SK-N-SH (cell line): ENCODE measurements around the gene ZNF837. TPM values are rescaled to one million over a fixed set of nuclear protein-coding genes. Genes with fewer than 3 reads are reported as not detected.

ENCODE experiments used
- CTCF ChIA-PET: fragments of 300-600, 350-600 bp; formaldehyde crosslinking; extraction: SDS; loops from one replicate; lab custom pipeline; 2021; lab: Yijun Ruan, JAX
- POLR2A ChIA-PET: fragments of 350-600 bp; sonication (Branson Sonifier 250); formaldehyde crosslinking; extraction: SDS; loops from one replicate; lab custom pipeline; 2020; ENCODE audit warnings: antibody characterized with exemption, inconsistent platforms; lab: Yijun Ruan, JAX
- DNase-seq: peaks from one replicate; pipeline ENCODE4 v3.0.0; 2012
- H2AFZ ChIP-seq: fragments of 200-600 bp; sonication (generic); 2 replicates; pipeline ENCODE4 v1.8.1; 2016; ENCODE audit warnings: antibody characterized with exemption, mild to moderate bottlenecking, low read depth
- H3F3A ChIP-seq: fragments of 200-600 bp; sonication (generic); replicated peaks from 2 replicates; pipeline ENCODE3; 2016; ENCODE audit warnings: antibody characterized with exemption, mild to moderate bottlenecking; ENCODE audit not compliant: insufficient read depth
- H3K27ac ChIP-seq, 2 experiments: fragments of 200-500 bp in 1 of 2; fragments of 200-600 bp in 1 of 2; sonication (Bioruptor generic) in 1 of 2; sonication (generic), shearing (Covaris generic) in 1 of 2; 2 replicates each; pipeline versions ENCODE4 v1.5.1 to v1.6.1; 2014 to 2016; ENCODE audit warnings: low read depth in 2 of 2, inconsistent platforms in 1 of 2, low read length in 1 of 2, mild to moderate bottlenecking in 1 of 2, mixed read lengths in 1 of 2
- H3K27me3 ChIP-seq: fragments of 200-600 bp; sonication (generic), shearing (Covaris generic); 2 replicates; pipeline ENCODE4 v1.6.1; 2016; ENCODE audit warnings: mixed run types; ENCODE audit not compliant: insufficient read depth
- H3K36me3 ChIP-seq, 2 experiments: fragments of 200-500 bp in 1 of 2; fragments of 200-600 bp in 1 of 2; sonication (Bioruptor generic) in 1 of 2; sonication (generic) in 1 of 2; replicated peaks in 1 of 2; 2 replicates each; pipeline versions ENCODE3 to v1.5.1; 2014 to 2016; ENCODE audit warnings: low read length in 1 of 2, mild to moderate bottlenecking in 1 of 2; ENCODE audit not compliant: insufficient read depth in 2 of 2, control insufficient read depth in 1 of 2
- H3K4me1 ChIP-seq, 2 experiments: fragments of 200-500 bp in 1 of 2; fragments of 200-600 bp in 1 of 2; sonication (Bioruptor generic) in 1 of 2; sonication (generic), shearing (Covaris generic) in 1 of 2; 2 replicates each; pipeline versions ENCODE4 v1.5.1 to v1.6.1; 2014 to 2016; ENCODE audit warnings: low read depth in 1 of 2, low read length in 1 of 2, mixed run types in 1 of 2; ENCODE audit not compliant: insufficient read depth in 2 of 2, control insufficient read depth in 1 of 2
- H3K4me2 ChIP-seq: fragments of 200-600 bp; sonication (generic), shearing (Covaris generic); 2 replicates; pipeline ENCODE4 v1.6.1; 2017; ENCODE audit warnings: mixed run types
- H3K4me3 ChIP-seq, 2 experiments: fragments of 200-500 bp in 1 of 2; fragments of 200-600 bp in 1 of 2; sonication (Bioruptor generic) in 1 of 2; sonication (generic), shearing (Covaris generic) in 1 of 2; 2 replicates each; pipeline versions ENCODE4 v1.5.1 to v1.8.1; 2014 to 2016; ENCODE audit warnings: low read depth in 2 of 2, inconsistent platforms in 1 of 2, low read length in 1 of 2, mild to moderate bottlenecking in 1 of 2, mixed read lengths in 1 of 2, moderate library complexity in 1 of 2
- H3K79me2 ChIP-seq: fragments of 200-600 bp; sonication (generic); 2 replicates; pipeline ENCODE4 v1.8.1; 2017; ENCODE audit warnings: mild to moderate bottlenecking; ENCODE audit not compliant: insufficient read depth
- H3K9ac ChIP-seq: fragments of 200-600 bp; sonication (generic); 2 replicates; pipeline ENCODE4 v1.6.1; 2017; ENCODE audit warnings: mixed run types
- H3K9me2 ChIP-seq: fragments of 200-600 bp; sonication (generic); 2 replicates; pipeline ENCODE4 v1.6.1; 2017; ENCODE audit warnings: mixed run types
- H3K9me3 ChIP-seq: fragments of 200-600 bp; sonication (generic); 2 replicates; pipeline ENCODE4 v1.6.1; 2017; ENCODE audit warnings: mixed run types, mild to moderate bottlenecking, moderate library complexity
- H4K20me1 ChIP-seq: fragments of 200-600 bp; sonication (generic); 2 replicates; pipeline ENCODE4 v1.6.1; 2017; ENCODE audit warnings: mild to moderate bottlenecking, mixed run types; ENCODE audit not compliant: insufficient read depth
- ELF1 ChIP-seq: IDR thresholded peaks from 2 replicates; pipeline ENCODE4 v1.4.0; 2012
- EP300 ChIP-seq, 2 experiments: IDR thresholded peaks; 2 replicates each; pipeline versions ENCODE4 v1.4.0 to v1.6.1; 2012; ENCODE audit warnings: borderline replicate concordance in 1 of 2, low read depth in 1 of 2, low read length in 1 of 2
- EZH2phosphoT487 ChIP-seq: fragments of 200-600 bp; sonication (generic); IDR thresholded peaks from 2 replicates; pipeline ENCODE4 v1.6.1; 2017; ENCODE audit warnings: low read depth, mixed run types, mild to moderate bottlenecking, antibody characterized with exemption, moderate library complexity, borderline replicate concordance
- FOXJ3 ChIP-seq: sonication (generic); formaldehyde crosslinking; IDR thresholded peaks from 2 replicates; pipeline ENCODE4 v1.5.1; 2020; ENCODE audit warnings: mild to moderate bottlenecking, missing genetic modification reagents
- FOXM1 ChIP-seq: IDR thresholded peaks from 2 replicates; pipeline ENCODE4 v1.4.0; 2012; ENCODE audit warnings: low read depth, mild to moderate bottlenecking
- JUND ChIP-seq: IDR thresholded peaks from 2 replicates; pipeline ENCODE4 v1.4.0; 2012
- MXI1 ChIP-seq: IDR thresholded peaks from 2 replicates; pipeline ENCODE4 v1.6.1; 2012; ENCODE audit warnings: mild to moderate bottlenecking, low read depth, low read length, improper control_type of control experiment
- NFIC ChIP-seq: IDR thresholded peaks from 2 replicates; pipeline ENCODE4 v1.4.0; 2012; ENCODE audit warnings: borderline replicate concordance
- RAD21 ChIP-seq: IDR thresholded peaks from 2 replicates; pipeline ENCODE4 v1.6.1; 2012; ENCODE audit warnings: mild to moderate bottlenecking, low read length
- RCOR1 ChIP-seq: fragments of 150-350 bp; IDR thresholded peaks from 2 replicates; pipeline ENCODE4 v1.6.1; 2017; ENCODE audit warnings: antibody characterized with exemption, low read length
- RXRA ChIP-seq: IDR thresholded peaks from 2 replicates; pipeline ENCODE4 v1.4.0; 2012; ENCODE audit warnings: low read depth, mild to moderate bottlenecking, borderline replicate concordance
- SMC3 ChIP-seq: IDR thresholded peaks from 2 replicates; pipeline ENCODE4 v1.6.1; 2012; ENCODE audit warnings: low read depth, low read length, improper control_type of control experiment
- YY1 ChIP-seq: IDR thresholded peaks from 2 replicates; pipeline ENCODE4 v1.4.0; 2012; ENCODE audit warnings: low read depth, mild to moderate bottlenecking
- ZBTB33 ChIP-seq: IDR thresholded peaks from 2 replicates; pipeline ENCODE4 v1.4.0; 2012; ENCODE audit warnings: low read depth, borderline replicate concordance
- WGBS: methylation state at CpG from one replicate; pipeline ENCODE4 v1.1.6; 2017; ENCODE audit warnings: low lambda C conversion rate; 5-methylcytosine and 5-hydroxymethylcytosine counted together
- polyA plus RNA-seq, 3 experiments: library from polyadenylated mRNA; depleted of rRNA; stranded (reverse); fragments of >200 nt; gene quantifications; 2 replicates each; pipeline ENCODE4 v1.2.3, GENCODE V29; 2012
- TF ChIP-seq, protein P1 (sequence below): fragments of 150-350 bp; IDR thresholded peaks from 2 replicates; pipeline ENCODE4 v1.6.1; 2017; ENCODE audit warnings: antibody characterized with exemption, low read length, low read depth, borderline replicate concordance
- TF ChIP-seq, protein P2 (sequence below): fragments of 200-600 bp; sonication (generic); IDR thresholded peaks from 2 replicates; pipeline ENCODE4 v1.6.1; 2017; ENCODE audit warnings: antibody characterized with exemption, mild to moderate bottlenecking, moderate library complexity
- TF ChIP-seq, protein P3 (sequence below): IDR thresholded peaks from 2 replicates; pipeline ENCODE4 v1.4.0; 2012; ENCODE audit warnings: low read depth

ZNF837 gene
- polyA plus RNA-seq, 1 of the 3 experiments (the other 2 are of a cell fraction): 1.6 TPM

- no peaks in the 10 kb centered on the region for H3K27me3 ChIP-seq
- H3K4me2 ChIP-seq: no peak overlapping the region
- no peak overlapping the region for H3K27ac ChIP-seq
- WGBS: 81% methylated on average over 15 of the region's 30 CpGs
- peaks cover 16% of the 10 kb centered on the region; the same call in 1 of the 2 replicates for H3K79me2 ChIP-seq
- no peaks in the 10 kb centered on the region for H4K20me1 ChIP-seq
- CTCF ChIA-PET: interaction anchor here (1.0 kb wide), 1 partner anchor 9 kb away, joined by 3 read pairs; no protein-coding TSS in a partner anchor
- H2AFZ ChIP-seq: no peak overlapping the region
- no peak overlapping the region for H3K4me3 ChIP-seq
- H3K4me1 ChIP-seq: no peaks in the 10 kb centered on the region
- POLR2A ChIA-PET: no interaction called here
- H3K9ac ChIP-seq: no peak overlapping the region
- no peaks in the 10 kb centered on the region for H3K9me2 ChIP-seq
- peaks cover 24 to 52% of the 10 kb centered on the region in 2 experiments for H3K36me3 ChIP-seq
- no peaks in the 10 kb centered on the region for H3F3A ChIP-seq
- TF ChIP-seq EP300 (IDR thresholded peaks at IDR 0.05; ENCODE audit: borderline replicate concordance in 1 of 2, low read depth in 1 of 2, low read length in 1 of 2): no peak
- TF ChIP-seq RCOR1: no peak
- TF ChIP-seq, protein P1, sequence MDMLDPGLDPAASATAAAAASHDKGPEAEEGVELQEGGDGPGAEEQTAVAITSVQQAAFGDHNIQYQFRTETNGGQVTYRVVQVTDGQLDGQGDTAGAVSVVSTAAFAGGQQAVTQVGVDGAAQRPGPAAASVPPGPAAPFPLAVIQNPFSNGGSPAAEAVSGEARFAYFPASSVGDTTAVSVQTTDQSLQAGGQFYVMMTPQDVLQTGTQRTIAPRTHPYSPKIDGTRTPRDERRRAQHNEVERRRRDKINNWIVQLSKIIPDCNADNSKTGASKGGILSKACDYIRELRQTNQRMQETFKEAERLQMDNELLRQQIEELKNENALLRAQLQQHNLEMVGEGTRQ: no peak
- TF ChIP-seq, protein P2, sequence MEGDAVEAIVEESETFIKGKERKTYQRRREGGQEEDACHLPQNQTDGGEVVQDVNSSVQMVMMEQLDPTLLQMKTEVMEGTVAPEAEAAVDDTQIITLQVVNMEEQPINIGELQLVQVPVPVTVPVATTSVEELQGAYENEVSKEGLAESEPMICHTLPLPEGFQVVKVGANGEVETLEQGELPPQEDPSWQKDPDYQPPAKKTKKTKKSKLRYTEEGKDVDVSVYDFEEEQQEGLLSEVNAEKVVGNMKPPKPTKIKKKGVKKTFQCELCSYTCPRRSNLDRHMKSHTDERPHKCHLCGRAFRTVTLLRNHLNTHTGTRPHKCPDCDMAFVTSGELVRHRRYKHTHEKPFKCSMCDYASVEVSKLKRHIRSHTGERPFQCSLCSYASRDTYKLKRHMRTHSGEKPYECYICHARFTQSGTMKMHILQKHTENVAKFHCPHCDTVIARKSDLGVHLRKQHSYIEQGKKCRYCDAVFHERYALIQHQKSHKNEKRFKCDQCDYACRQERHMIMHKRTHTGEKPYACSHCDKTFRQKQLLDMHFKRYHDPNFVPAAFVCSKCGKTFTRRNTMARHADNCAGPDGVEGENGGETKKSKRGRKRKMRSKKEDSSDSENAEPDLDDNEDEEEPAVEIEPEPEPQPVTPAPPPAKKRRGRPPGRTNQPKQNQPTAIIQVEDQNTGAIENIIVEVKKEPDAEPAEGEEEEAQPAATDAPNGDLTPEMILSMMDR: no peak
- TF ChIP-seq, protein P3, sequence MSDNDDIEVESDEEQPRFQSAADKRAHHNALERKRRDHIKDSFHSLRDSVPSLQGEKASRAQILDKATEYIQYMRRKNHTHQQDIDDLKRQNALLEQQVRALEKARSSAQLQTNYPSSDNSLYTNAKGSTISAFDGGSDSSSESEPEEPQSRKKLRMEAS: no peak
- no peaks in the 10 kb centered on the region for H3K9me3 ChIP-seq
- DNase-seq: no peak
These were observed 41.8 kb downstream of the ZNF837 start for GRCh38 chr19:58338825-58339558.

DNA sequence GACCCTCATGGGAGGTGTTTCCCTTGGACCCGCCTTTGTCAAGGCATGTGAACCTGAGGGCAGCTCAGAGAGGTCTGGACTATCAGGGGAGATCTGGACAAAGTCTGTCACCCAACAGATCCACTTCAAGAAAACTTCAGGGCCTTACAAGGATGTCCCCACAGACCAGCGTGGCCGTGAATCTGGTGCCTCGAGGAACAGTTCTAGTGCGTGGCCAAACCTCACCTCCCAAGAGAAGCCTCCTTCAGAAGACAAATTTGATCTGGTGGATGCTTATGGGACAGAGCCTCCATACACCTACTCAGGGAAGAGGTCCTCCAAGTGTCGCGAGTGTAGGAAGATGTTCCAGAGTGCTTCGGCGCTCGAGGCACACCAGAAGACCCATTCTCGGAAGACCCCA lies 42.5 kb downstream of the ZNF837 start:
- DNase-seq: no peak
- Histone ChIP-seq H3K4me2 (no peak overlapping the region), H3K27me3 (no peaks in the 10 kb centered on the region), H3K9ac (no peak overlapping the region), H3K4me3 (no peak overlapping the region), H3K36me3 (peaks cover 24 to 52% of the 10 kb centered on the region in 2 experiments), H3K4me1 (no peaks in the 10 kb centered on the region), H2AFZ (no peak overlapping the region), H3K9me3 (no peaks in the 10 kb centered on the region), H3K9me2 (no peaks in the 10 kb centered on the region), H3K79me2 (peaks cover 14% of the 10 kb centered on the region; the same call in 1 of the 2 replicates), H3F3A (no peaks in the 10 kb centered on the region), H4K20me1 (no peaks in the 10 kb centered on the region), H3K27ac (no peak overlapping the region)
- ChIA-PET CTCF (no interaction called here), POLR2A (no interaction called here)
- TF ChIP-seq EZH2phosphoT487 (no peak), ELF1 (no peak), JUND (no peak), NFIC (no peak), FOXJ3 (CRISPR knock-in tag) (no peak), FOXM1 (no peak), RCOR1 (no peak), ZBTB33 (no peak), SMC3 (no peak), RAD21 (no peak), MXI1 (no peak), YY1 (no peak), RXRA (no peak)
- 97% methylated on average over 8 of the region's 11 CpGs for WGBS
